ENCODE measurements around the gene CSRNP3. TPM values are rescaled to one million over a fixed set of nuclear protein-coding genes. Genes with fewer than 3 reads are reported as not detected.

CSRNP3 gene
- total and polyA plus RNA-seq, 2 donors (not counting 3 experiments of a cell fraction or from before 2014, with no cell fraction given), result not detected

- peaks cover 2% of the 10 kb centered on the region in 2 experiments for H3K27me3 ChIP-seq (ENCODE audit: control insufficient read depth in 2 of 2, insufficient read depth in 2 of 2, low read length in 2 of 2)
- no peak overlapping the region for H3K4me2 ChIP-seq (ENCODE audit: insufficient read depth, low read length)
- H3K79me2 ChIP-seq (ENCODE audit: control insufficient read depth, insufficient read depth, low read length), result no peaks in the 10 kb centered on the region
- H3K9me3 ChIP-seq (replicated peaks; ENCODE audit: control insufficient read depth, insufficient read depth, low read length), result no peaks in the 10 kb centered on the region
- ChIA-PET CTCF (interaction anchor here (1.2 to 1.9 kb wide), 3 partner anchors 28 to 314 kb away, joined by 3 to 10 read pairs (median 8); no protein-coding TSS in a partner anchor), POLR2A (no interaction called here)
- no TSS peak for BruUV-seq (replicated peaks)
- no peaks in the 10 kb centered on the region for H4K20me1 ChIP-seq (replicated peaks; ENCODE audit: control insufficient read depth, extremely low read depth, insufficient read depth, low read length)
- dilution Hi-C loops (cut with MboI; ENCODE audit: extremely low pct_ligation_motif_present, low sequenced_read_pairs) (no loop called here), intact Hi-C loops (cut with micrococcal nuclease) (no loop called here)
- no peaks in the 10 kb centered on the region for H3K9me1 ChIP-seq (replicated peaks; ENCODE audit: control insufficient read depth, extremely low read depth, insufficient read depth, low read length)
- DNase-seq (ENCODE audit: low read depth, low spot score) (no peak), FAIRE-seq (no peak)
- H3K36me3 ChIP-seq (ENCODE audit: control insufficient read depth in 2 of 2, extremely low read depth in 1 of 2, insufficient read depth in 2 of 2, low read length in 2 of 2), result no peaks in the 10 kb centered on the region
- TF ChIP-seq JUN (IDR thresholded peaks at IDR 0.05; ENCODE audit: borderline replicate concordance, insufficient read depth, insufficient read length, low read depth) (no peak), POLR2AphosphoS5 (IDR thresholded peaks at IDR 0.05; ENCODE audit: insufficient read depth, low read depth, low read length) (no peak), MAX (IDR thresholded peaks at IDR 0.05; ENCODE audit: insufficient read depth, insufficient read length) (no peak), POLR2A (IDR thresholded peaks at IDR 0.05; ENCODE audit: low read depth, low read length) (no peak)
- H3K4me3 ChIP-seq (replicated peaks in 1 of 3; ENCODE audit: insufficient read depth in 1 of 3, low read depth in 1 of 3, low read length in 3 of 3), result no peak overlapping the region
- H2AFZ ChIP-seq (ENCODE audit: low read depth, low read length), result no peak overlapping the region
- H3K4me1 ChIP-seq (ENCODE audit: control insufficient read depth, extremely low read depth, insufficient read depth, low read length), result no peaks in the 10 kb centered on the region
- H3K9ac ChIP-seq (replicated peaks; ENCODE audit: extremely low read depth, insufficient read depth, low read length), result no peak overlapping the region
- no peak overlapping the region for H3K27ac ChIP-seq (ENCODE audit: insufficient read depth, low read depth, low read length)
These were observed 91.0 kb downstream of the CSRNP3 start for GRCh38 chr2:165560377-165560988.

GRCh38 chr2:165561516-165561915, 92.0 kb downstream of the CSRNP3 start:
- intact Hi-C loops (cut with micrococcal nuclease) (no loop called here), dilution Hi-C loops (cut with MboI; ENCODE audit: extremely low pct_ligation_motif_present, low sequenced_read_pairs) (no loop called here)
- TF ChIP-seq MYC (IDR thresholded peaks at IDR 0.05; ENCODE audit: low read depth, low read length) (no peak), FOS (IDR thresholded peaks at IDR 0.05; ENCODE audit: borderline replicate concordance, insufficient read depth, low read length) (no peak), GATA2 (IDR thresholded peaks at IDR 0.05; ENCODE audit: insufficient read depth, insufficient read length, low read depth, low read length) (no peak), MAX (IDR thresholded peaks at IDR 0.05; ENCODE audit: insufficient read depth, insufficient read length) (no peak), JUN (IDR thresholded peaks at IDR 0.05; ENCODE audit: borderline replicate concordance, insufficient read depth, insufficient read length, low read depth) (no peak), POLR2AphosphoS5 (IDR thresholded peaks at IDR 0.05; ENCODE audit: insufficient read depth, low read depth, low read length) (no peak), CTCF (IDR thresholded peaks at IDR 0.05; ENCODE audit: extremely low read depth in 1 of 2, insufficient read depth in 1 of 2, low read depth in 1 of 2, low read length in 2 of 2) (no peak), POLR2A (IDR thresholded peaks at IDR 0.05; ENCODE audit: low read depth, low read length) (no peak), EZH2 (IDR thresholded peaks at IDR 0.05; ENCODE audit: borderline replicate concordance, low read depth, low read length, severe bottlenecking) (no peak)
- Histone ChIP-seq H3K79me2 (ENCODE audit: control insufficient read depth, insufficient read depth, low read length) (no peaks in the 10 kb centered on the region), H3K4me1 (ENCODE audit: control insufficient read depth, extremely low read depth, insufficient read depth, low read length) (no peaks in the 10 kb centered on the region), H3K27ac (ENCODE audit: insufficient read depth, low read depth, low read length) (no peak overlapping the region), H3K4me3 (replicated peaks in 1 of 3; ENCODE audit: insufficient read depth in 1 of 3, low read depth in 1 of 3, low read length in 3 of 3) (no peak overlapping the region), H3K9me1 (replicated peaks; ENCODE audit: control insufficient read depth, extremely low read depth, insufficient read depth, low read length) (no peaks in the 10 kb centered on the region), H2AFZ (ENCODE audit: low read depth, low read length) (no peak overlapping the region), H3K9ac (replicated peaks; ENCODE audit: extremely low read depth, insufficient read depth, low read length) (no peak overlapping the region), H4K20me1 (replicated peaks; ENCODE audit: control insufficient read depth, extremely low read depth, insufficient read depth, low read length) (no peaks in the 10 kb centered on the region), H3K36me3 (ENCODE audit: control insufficient read depth in 2 of 2, extremely low read depth in 1 of 2, insufficient read depth in 2 of 2, low read length in 2 of 2) (no peaks in the 10 kb centered on the region), H3K9me3 (replicated peaks; ENCODE audit: control insufficient read depth, insufficient read depth, low read length) (no peaks in the 10 kb centered on the region), H3K27me3 (ENCODE audit: control insufficient read depth in 2 of 2, insufficient read depth in 2 of 2, low read length in 2 of 2) (peaks cover 2% of the 10 kb centered on the region in 2 experiments), H3K4me2 (ENCODE audit: insufficient read depth, low read length) (no peak overlapping the region)
- no TSS peak for BruUV-seq (replicated peaks)
- no peak for FAIRE-seq
- no peak for DNase-seq (ENCODE audit: low read depth, low spot score)
- ChIA-PET CTCF (no interaction called here), POLR2A (no interaction called here)
